Stimulated activated CD4-positive, alpha-beta T cell treated with anti-CD3 and anti-CD28 coated beads, Interleukin-1b, Interleukin-23, amount 100 ng/mL, for 4 hours (primary cell): ENCODE measurements around the gene SEMA3D.

Experiments
- DNase-seq, 2 donors: peaks; one replicate each; pipeline ENCODE4 v3.0.0-alpha.2; 2020; ENCODE audit warnings: low read depth in 2 of 2

The SEMA3D gene

GRCh38 chr7:85186521-85187241 is at the start of gene SEMA3D:
TSS of gene SEMA3D (minus strand) at chr7:85187056. CDS start at chr7:85121891, 65,165 bp downstream.
- no peak for DNase-seq

GRCh38 chr7:85234730-85235129 is 47.9 kb upstream of the SEMA3D start:
- no peak for DNase-seq

GRCh38 chr7:85232068-85232467 is 45.2 kb upstream of the SEMA3D start:
- DNase-seq: no peak

GRCh38 chr7:85230623-85231022 is 43.8 kb upstream of the SEMA3D start:
- DNase-seq: no peak

- no peak for DNase-seq
Observed at GRCh38 chr7:85229544-85229943, 42.7 kb upstream of the SEMA3D start.

- no peak for DNase-seq
Observed at GRCh38 chr7:85226361-85227085, 39.7 kb upstream of the SEMA3D start.

GRCh38 chr7:85224171-85224570 is 37.3 kb upstream of the SEMA3D start:
- no peak for DNase-seq

GRCh38 chr7:85222522-85222921 is 35.7 kb upstream of the SEMA3D start:
- no peak for DNase-seq

- DNase-seq: no peak
Observed at GRCh38 chr7:85221796-85222195, 34.9 kb upstream of the SEMA3D start.

GRCh38 chr7:85220651-85221050 is 33.8 kb upstream of the SEMA3D start:
- DNase-seq: no peak

GRCh38 chr7:85220023-85220422 is 33.2 kb upstream of the SEMA3D start:
- no peak for DNase-seq

- no peak for DNase-seq
Observed at GRCh38 chr7:85217085-85217484, 30.2 kb upstream of the SEMA3D start.

GRCh38 chr7:85215098-85215497 is 28.2 kb upstream of the SEMA3D start:
- no peak for DNase-seq

- DNase-seq: no peak
Observed at GRCh38 chr7:85213500-85213899, 26.6 kb upstream of the SEMA3D start.

- no peak for DNase-seq
Observed at GRCh38 chr7:85205754-85206153, 18.9 kb upstream of the SEMA3D start.

- no peak for DNase-seq
Observed at GRCh38 chr7:85204496-85204895, 17.6 kb upstream of the SEMA3D start.

GRCh38 chr7:85204061-85204460 is 17.2 kb upstream of the SEMA3D start:
- no peak for DNase-seq

GRCh38 chr7:85201209-85201608 is 14.4 kb upstream of the SEMA3D start:
- DNase-seq: no peak

GRCh38 chr7:85196696-85197095 is 9.8 kb upstream of the SEMA3D start:
- no peak for DNase-seq

- DNase-seq: no peak
Observed at GRCh38 chr7:85191383-85191782, 4.5 kb upstream of the SEMA3D start.

- DNase-seq: no peak
Observed at GRCh38 chr7:85186083-85186520, 754 bp downstream of the SEMA3D start.

- no peak for DNase-seq
Observed at GRCh38 chr7:85185424-85186082, 1.3 kb downstream of the SEMA3D start.
